Progenitor cell of endocrine pancreas (in vitro differentiated cells): Measurements from ENCODE around the gene KLF9. TPM values are rescaled to one million over a fixed set of nuclear protein-coding genes. Genes with fewer than 3 reads are reported as not detected.
"Not testable (repeated sequence)": the region's sequence is repeated elsewhere in the genome, so short reads cannot be mapped to it uniquely, and the experiment has no call there.

ENCODE experiments used
- DNase-seq: peaks from one replicate; pipeline ENCODE4 v3.0.0; 2021; ENCODE audit warnings: low spot score; ENCODE audit not compliant: unreplicated experiment
- H3K27ac Mint-ChIP-seq: 2 replicates; pipeline ENCODE4 v1.8.0; 2021; ENCODE audit warnings: mild to moderate bottlenecking, moderate library complexity, mixed read lengths
- H3K27me3 Mint-ChIP-seq: 2 replicates; pipeline ENCODE4 v1.8.0; 2021; ENCODE audit warnings: mixed read lengths
- H3K36me3 Mint-ChIP-seq: 2 replicates; pipeline ENCODE4 v1.8.0; 2022; ENCODE audit warnings: mixed read lengths; ENCODE audit not compliant: insufficient read depth
- H3K4me1 Mint-ChIP-seq: 2 replicates; pipeline ENCODE4 v1.8.0; 2021; ENCODE audit warnings: low read depth, mixed read lengths
- H3K4me3 Mint-ChIP-seq: 2 replicates; pipeline ENCODE4 v1.8.0; 2021; ENCODE audit warnings: low read depth, mild to moderate bottlenecking, moderate library complexity, mixed read lengths
- H3K9me3 Mint-ChIP-seq: 2 replicates; pipeline ENCODE4 v1.8.0; 2021; ENCODE audit warnings: low read depth, mixed read lengths
- total RNA-seq: library from RNA; stranded (reverse); gene quantifications from 2 replicates; pipeline ENCODE4 v1.2.1, GENCODE V29; 2021
- TF ChIP-seq, protein P1 (sequence below): fragments of 200-600 bp; sonication (generic); IDR thresholded peaks from one replicate; pipeline ENCODE4 v1.5.0; 2021; ENCODE audit warnings: antibody characterized with exemption, mild to moderate bottlenecking; ENCODE audit not compliant: unreplicated experiment

The KLF9 gene
- total RNA-seq, 1 donor from 2014 or later: 0.57 TPM

DNA sequence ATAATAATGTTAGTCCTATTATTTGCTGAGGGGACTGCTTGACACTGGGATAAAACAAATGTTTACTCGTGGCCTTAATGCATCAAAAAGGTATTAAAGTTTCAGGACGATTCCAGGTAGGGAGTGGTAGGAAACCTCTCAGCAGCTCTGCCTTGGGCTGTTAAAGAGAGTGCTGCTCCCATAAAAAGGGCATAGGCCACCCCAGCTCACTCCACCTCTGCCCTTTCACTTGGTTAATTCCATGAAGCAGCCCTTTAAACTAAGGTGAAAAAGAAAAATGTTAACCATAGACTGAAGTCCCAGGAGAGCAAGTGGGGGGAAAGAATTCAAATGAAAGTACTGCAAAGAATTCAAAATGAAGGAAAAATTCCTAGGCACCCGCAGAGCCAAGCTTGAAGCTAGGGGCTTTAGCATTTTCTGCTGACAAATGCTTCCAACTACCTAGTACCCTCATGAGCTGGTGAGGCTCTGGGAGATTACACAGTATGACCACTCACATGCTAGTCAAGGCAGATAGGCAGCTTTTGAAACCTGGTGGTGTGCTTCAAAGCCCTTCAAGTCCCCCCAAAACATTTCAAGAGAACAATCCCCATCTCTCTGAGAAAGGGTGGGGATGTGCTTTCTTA, 8.5 kb downstream of the KLF9 start:
- no peak for DNase-seq
- Mint-ChIP-seq H3K27me3 (peaks cover 23% of the 10 kb centered on the region), H3K27ac (no peak overlapping the region), H3K4me3 (no peak overlapping the region), H3K4me1 (peaks cover 3% of the 10 kb centered on the region), H3K36me3 (no peaks in the 10 kb centered on the region), H3K9me3 (no peaks in the 10 kb centered on the region)
- TF ChIP-seq, protein P1, sequence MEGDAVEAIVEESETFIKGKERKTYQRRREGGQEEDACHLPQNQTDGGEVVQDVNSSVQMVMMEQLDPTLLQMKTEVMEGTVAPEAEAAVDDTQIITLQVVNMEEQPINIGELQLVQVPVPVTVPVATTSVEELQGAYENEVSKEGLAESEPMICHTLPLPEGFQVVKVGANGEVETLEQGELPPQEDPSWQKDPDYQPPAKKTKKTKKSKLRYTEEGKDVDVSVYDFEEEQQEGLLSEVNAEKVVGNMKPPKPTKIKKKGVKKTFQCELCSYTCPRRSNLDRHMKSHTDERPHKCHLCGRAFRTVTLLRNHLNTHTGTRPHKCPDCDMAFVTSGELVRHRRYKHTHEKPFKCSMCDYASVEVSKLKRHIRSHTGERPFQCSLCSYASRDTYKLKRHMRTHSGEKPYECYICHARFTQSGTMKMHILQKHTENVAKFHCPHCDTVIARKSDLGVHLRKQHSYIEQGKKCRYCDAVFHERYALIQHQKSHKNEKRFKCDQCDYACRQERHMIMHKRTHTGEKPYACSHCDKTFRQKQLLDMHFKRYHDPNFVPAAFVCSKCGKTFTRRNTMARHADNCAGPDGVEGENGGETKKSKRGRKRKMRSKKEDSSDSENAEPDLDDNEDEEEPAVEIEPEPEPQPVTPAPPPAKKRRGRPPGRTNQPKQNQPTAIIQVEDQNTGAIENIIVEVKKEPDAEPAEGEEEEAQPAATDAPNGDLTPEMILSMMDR: no peak

DNA sequence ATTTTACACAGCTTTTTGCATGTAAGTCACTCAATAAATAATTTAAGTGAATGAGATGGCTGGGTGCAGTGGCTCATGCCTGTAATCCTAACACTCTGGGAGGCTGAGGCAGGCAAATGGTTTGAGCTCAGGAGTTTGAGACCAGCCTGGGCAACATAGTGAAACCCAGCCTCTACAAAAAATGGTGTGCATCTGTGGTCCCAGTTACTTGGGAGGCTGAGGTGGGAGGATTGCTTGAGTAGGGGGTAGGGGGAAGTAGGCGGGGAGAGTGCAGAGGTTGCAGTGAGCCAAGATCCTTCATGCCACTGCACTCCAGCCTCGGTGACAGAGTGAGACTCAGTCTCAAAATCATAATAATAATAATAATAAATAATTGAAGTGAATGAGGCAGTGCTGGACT, 10.2 kb downstream of the KLF9 start:
- TF ChIP-seq, protein P1: no peak
- Mint-ChIP-seq H3K27ac (no peak overlapping the region), H3K27me3 (peaks cover 12% of the 10 kb centered on the region), H3K9me3 (no peaks in the 10 kb centered on the region), H3K4me3 (no peak overlapping the region), H3K36me3 (no peaks in the 10 kb centered on the region), H3K4me1 (peaks cover 3% of the 10 kb centered on the region)
- DNase-seq: no peak

DNA sequence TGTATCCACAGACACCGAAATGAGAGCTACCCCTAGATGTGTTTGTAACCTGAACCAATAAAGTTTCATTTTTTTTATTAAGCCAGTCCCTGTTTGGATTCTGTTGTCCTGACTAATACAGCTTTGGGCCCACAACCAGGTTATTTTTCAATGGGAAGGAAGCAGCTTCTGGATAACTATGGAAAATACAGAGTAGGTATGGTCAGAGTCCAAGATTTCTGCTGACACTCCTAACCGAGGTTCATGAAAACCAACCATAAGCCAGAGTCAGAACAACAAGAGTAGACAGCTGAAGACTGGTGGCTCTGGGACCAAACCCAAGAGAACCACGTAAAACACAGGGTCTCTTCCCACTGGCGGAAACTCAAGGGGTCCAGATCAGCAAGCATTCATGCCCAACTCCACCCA, 10.8 kb downstream of the KLF9 start:
- no peak for DNase-seq
- Mint-ChIP-seq H3K4me3 (no peak overlapping the region), H3K27me3 (peaks cover 12% of the 10 kb centered on the region), H3K27ac (no peak overlapping the region), H3K36me3 (no peaks in the 10 kb centered on the region), H3K9me3 (no peaks in the 10 kb centered on the region), H3K4me1 (peaks cover 3% of the 10 kb centered on the region)
- TF ChIP-seq, protein P1: no peak

DNA sequence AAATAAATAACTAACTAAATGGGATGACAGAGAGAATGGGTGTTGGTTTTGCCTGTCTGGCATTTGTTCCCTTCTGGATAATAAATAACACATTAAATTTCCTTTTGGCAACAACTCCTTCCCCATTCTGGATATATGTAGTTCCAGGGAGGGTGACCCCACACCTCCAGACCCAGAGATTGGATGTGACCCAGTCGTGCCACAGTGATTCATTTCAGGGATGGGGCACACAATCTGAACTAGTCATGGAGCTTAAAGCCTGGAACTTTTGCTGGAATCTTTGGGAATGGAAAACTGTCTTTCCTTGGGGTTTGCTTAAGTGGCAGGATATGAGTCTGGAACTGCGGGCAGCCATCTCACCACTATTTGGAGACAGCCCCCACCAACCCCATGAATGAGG, 11.3 kb downstream of the KLF9 start:
- peaks cover 12% of the 10 kb centered on the region for H3K27me3 Mint-ChIP-seq
- peaks cover 3% of the 10 kb centered on the region for H3K4me1 Mint-ChIP-seq
- TF ChIP-seq, protein P1: no peak
- no peak for DNase-seq
- H3K27ac Mint-ChIP-seq: no peak overlapping the region
- no peaks in the 10 kb centered on the region for H3K9me3 Mint-ChIP-seq
- H3K4me3 Mint-ChIP-seq: no peak overlapping the region
- H3K36me3 Mint-ChIP-seq: no peaks in the 10 kb centered on the region

DNA sequence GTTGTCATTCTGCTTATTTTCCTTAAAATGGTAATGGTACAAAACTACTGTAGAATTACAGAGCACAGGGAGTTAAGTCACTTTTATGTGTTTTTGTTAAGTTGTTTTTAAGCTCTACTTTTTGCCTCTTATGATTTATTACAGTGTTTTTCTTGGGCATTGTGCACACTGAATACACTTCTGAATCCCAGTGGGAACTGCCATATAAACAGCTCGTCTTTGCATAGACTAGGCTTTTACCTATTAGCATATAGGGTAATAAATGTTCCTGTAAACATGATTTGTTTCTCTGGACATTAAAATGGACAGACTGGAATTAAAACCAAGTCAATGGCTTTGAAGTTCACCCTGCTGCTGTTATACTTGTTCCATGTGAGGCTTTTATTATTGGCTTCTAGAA, 12.2 kb downstream of the KLF9 start:
- Mint-ChIP-seq H3K9me3 (no peaks in the 10 kb centered on the region), H3K36me3 (no peaks in the 10 kb centered on the region), H3K27me3 (peaks cover 12% of the 10 kb centered on the region), H3K4me1 (peaks cover 3% of the 10 kb centered on the region), H3K4me3 (no peak overlapping the region), H3K27ac (no peak overlapping the region)
- TF ChIP-seq, protein P1: no peak
- no peak for DNase-seq

DNA sequence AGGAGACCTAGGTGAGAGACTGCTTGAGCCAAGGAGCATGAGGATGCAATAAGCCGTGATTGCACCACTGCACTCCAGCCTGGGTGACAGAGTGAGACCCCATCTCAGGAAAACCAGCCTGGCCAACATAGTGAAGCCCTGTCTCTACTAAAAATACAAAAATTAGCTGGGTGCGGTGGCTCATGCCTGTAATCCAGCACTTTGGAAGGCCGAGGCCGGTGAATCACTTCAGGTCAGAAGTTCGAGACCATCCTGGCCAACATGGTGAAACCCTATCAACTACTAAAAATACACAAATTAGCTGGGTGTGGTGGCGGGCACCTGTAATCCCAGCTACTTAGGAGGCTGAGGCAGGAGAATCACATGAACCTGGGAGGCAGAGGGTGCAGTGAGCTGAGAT, 13.2 kb downstream of the KLF9 start:
- not testable (repeated sequence) for H3K9me3 Mint-ChIP-seq, H3K4me1 Mint-ChIP-seq, H3K27me3 Mint-ChIP-seq, H3K27ac Mint-ChIP-seq, H3K4me3 Mint-ChIP-seq, DNase-seq, H3K36me3 Mint-ChIP-seq
